OCI-LY1 (cell line): Measurements from ENCODE around the gene EHF.
"Not testable (repeated sequence)": the region's sequence is repeated elsewhere in the genome, so short reads cannot be mapped to it uniquely, and the experiment has no call there.

ENCODE experiments used
- H2AFZ ChIP-seq: fragments of 200-600 bp; sonication (generic), shearing (Covaris generic); 2 replicates; pipeline ENCODE4 v1.6.0; 2014; ENCODE audit warnings: antibody characterized with exemption, mild to moderate bottlenecking, low read length
- H3F3A ChIP-seq: fragments of 200-600 bp; sonication (generic), shearing (Covaris generic); 2 replicates; pipeline ENCODE4 v1.6.0; 2014; ENCODE audit warnings: mild to moderate bottlenecking, antibody characterized with exemption, low read length, moderate library complexity; ENCODE audit not compliant: insufficient read depth
- H3K27ac ChIP-seq: fragments of 200-600 bp; sonication (generic); 2 replicates; pipeline ENCODE4 v1.5.1; 2014; ENCODE audit warnings: low read length, mixed run types, mild to moderate bottlenecking, low read depth; ENCODE audit not compliant: poor library complexity, severe bottlenecking
- H3K27me3 ChIP-seq: fragments of 200-600 bp; sonication (generic); 2 replicates; pipeline ENCODE4 v1.6.0; 2014; ENCODE audit warnings: antibody characterized with exemption, mild to moderate bottlenecking, low read length, moderate library complexity; ENCODE audit not compliant: insufficient read depth
- H3K36me3 ChIP-seq: fragments of 200-600 bp; sonication (generic); 2 replicates; pipeline ENCODE4 v1.6.1; 2014; ENCODE audit warnings: mild to moderate bottlenecking, antibody characterized with exemption, low read length, moderate library complexity, mixed read lengths; ENCODE audit not compliant: insufficient read depth
- H3K4me1 ChIP-seq: fragments of 200-600 bp; sonication (generic); 2 replicates; pipeline ENCODE4 v1.5.1; 2014; ENCODE audit warnings: mild to moderate bottlenecking, low read length, moderate library complexity; ENCODE audit not compliant: insufficient read depth, severe bottlenecking
- H3K4me2 ChIP-seq: fragments of 200-600 bp; sonication (generic), shearing (Covaris generic); 2 replicates; pipeline ENCODE4 v1.6.1; 2014; ENCODE audit warnings: low read length
- H3K4me3 ChIP-seq: fragments of 200-600 bp; sonication (generic); 2 replicates; pipeline ENCODE4 v1.5.1; 2014; ENCODE audit warnings: low read length, low read depth, mild to moderate bottlenecking, mixed read lengths; ENCODE audit not compliant: poor library complexity, severe bottlenecking
- H3K79me2 ChIP-seq: fragments of 200-600 bp; shearing (Covaris generic); 2 replicates; pipeline ENCODE4 v1.6.1; 2016; ENCODE audit warnings: mixed run types, low read length, mixed read lengths; ENCODE audit not compliant: insufficient read depth
- H3K9ac ChIP-seq: fragments of 200-600 bp; sonication (generic), shearing (Covaris generic); 2 replicates; pipeline ENCODE4 v1.6.1; 2014; ENCODE audit warnings: mild to moderate bottlenecking, low read length, mixed read lengths
- H3K9me2 ChIP-seq: fragments of 200-600 bp; sonication (generic), shearing (Covaris generic); 2 replicates; pipeline ENCODE4 v1.6.1; 2014; ENCODE audit warnings: low read depth, mild to moderate bottlenecking, low read length, mixed read lengths
- H3K9me3 ChIP-seq: fragments of 200-600 bp; shearing (Covaris generic); 2 replicates; pipeline ENCODE4 v1.6.1; 2014; ENCODE audit warnings: low read length, mixed read lengths
- H4K20me1 ChIP-seq: fragments of 200-600 bp; sonication (generic), shearing (Covaris generic); 2 replicates; pipeline ENCODE4 v1.6.0; 2016; ENCODE audit warnings: mild to moderate bottlenecking, low read length; ENCODE audit not compliant: insufficient read depth
- EZH2 ChIP-seq: fragments of 200-600 bp; sonication (generic), shearing (Covaris generic); IDR thresholded peaks from 2 replicates; pipeline ENCODE4 v1.8.0; 2017; ENCODE audit warnings: borderline replicate concordance, mixed run types, mild to moderate bottlenecking, antibody characterized with exemption, low read length, moderate library complexity, mixed read lengths
- TF ChIP-seq, protein P1 (sequence below): fragments of 200-600 bp; sonication (generic), shearing (Covaris generic); IDR thresholded peaks from 2 replicates; pipeline ENCODE4 v1.5.1; 2017; ENCODE audit warnings: mild to moderate bottlenecking, antibody characterized with exemption, low read length, moderate library complexity, mixed read lengths

EHF gene

DNA sequence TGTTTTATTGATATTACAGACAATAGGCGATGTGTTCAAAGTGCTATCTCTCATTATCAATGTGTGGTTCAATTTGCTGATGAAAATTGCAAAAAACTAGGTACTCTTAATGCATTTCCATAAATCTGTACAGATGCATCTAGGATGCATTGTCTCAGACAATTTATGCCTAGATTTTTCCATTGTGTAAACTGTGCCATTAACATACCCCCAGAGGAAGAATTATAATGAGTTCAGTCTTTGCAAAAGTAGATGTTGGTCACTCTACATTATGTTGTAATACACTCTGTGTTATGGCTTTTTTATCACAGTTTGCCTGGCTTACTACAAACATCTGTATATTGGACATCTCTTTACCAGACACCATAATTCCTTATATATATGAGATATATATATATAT lies 62.5 kb downstream of the EHF start:
- H3K79me2 ChIP-seq = no peaks in the 10 kb centered on the region
- H3K4me1 ChIP-seq = no peaks in the 10 kb centered on the region
- H3K27me3 ChIP-seq = no peaks in the 10 kb centered on the region
- TF ChIP-seq, protein P1, sequence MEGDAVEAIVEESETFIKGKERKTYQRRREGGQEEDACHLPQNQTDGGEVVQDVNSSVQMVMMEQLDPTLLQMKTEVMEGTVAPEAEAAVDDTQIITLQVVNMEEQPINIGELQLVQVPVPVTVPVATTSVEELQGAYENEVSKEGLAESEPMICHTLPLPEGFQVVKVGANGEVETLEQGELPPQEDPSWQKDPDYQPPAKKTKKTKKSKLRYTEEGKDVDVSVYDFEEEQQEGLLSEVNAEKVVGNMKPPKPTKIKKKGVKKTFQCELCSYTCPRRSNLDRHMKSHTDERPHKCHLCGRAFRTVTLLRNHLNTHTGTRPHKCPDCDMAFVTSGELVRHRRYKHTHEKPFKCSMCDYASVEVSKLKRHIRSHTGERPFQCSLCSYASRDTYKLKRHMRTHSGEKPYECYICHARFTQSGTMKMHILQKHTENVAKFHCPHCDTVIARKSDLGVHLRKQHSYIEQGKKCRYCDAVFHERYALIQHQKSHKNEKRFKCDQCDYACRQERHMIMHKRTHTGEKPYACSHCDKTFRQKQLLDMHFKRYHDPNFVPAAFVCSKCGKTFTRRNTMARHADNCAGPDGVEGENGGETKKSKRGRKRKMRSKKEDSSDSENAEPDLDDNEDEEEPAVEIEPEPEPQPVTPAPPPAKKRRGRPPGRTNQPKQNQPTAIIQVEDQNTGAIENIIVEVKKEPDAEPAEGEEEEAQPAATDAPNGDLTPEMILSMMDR = no peak
- no peak for TF ChIP-seq EZH2
- H3K9me3 ChIP-seq = no peaks in the 10 kb centered on the region
- H3F3A ChIP-seq = no peaks in the 10 kb centered on the region
- H3K27ac ChIP-seq = no peak overlapping the region
- H3K9me2 ChIP-seq = no peaks in the 10 kb centered on the region
- H4K20me1 ChIP-seq = no peaks in the 10 kb centered on the region
- no peak overlapping the region for H3K9ac ChIP-seq
- no peak overlapping the region for H2AFZ ChIP-seq
- no peaks in the 10 kb centered on the region for H3K36me3 ChIP-seq
- H3K4me2 ChIP-seq = no peak overlapping the region
- no peak overlapping the region for H3K4me3 ChIP-seq

DNA sequence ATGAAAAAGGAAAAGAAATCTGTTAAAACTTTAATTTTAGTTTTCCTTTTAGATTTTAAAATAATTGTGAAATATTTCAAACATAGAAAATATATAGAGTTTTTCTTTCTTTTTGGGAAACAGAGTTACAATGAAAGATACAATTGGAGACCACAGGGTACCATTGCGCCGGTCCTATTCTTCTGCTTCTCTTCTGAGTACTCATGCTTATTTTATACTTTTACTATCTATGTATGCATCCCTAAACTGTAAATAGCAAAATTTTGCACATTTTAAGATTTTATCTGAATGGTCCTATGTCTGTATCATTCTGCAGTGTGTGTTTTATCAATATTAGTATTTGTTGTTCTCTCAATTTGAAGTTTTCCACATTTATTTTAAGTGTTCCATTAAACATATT lies 65.0 kb downstream of the EHF start:
- TF ChIP-seq, protein P1 = no peak
- no peak for TF ChIP-seq EZH2
- H3K9me2 ChIP-seq = no peaks in the 10 kb centered on the region
- H2AFZ ChIP-seq = no peak overlapping the region
- no peak overlapping the region for H3K27ac ChIP-seq
- no peaks in the 10 kb centered on the region for H3K9me3 ChIP-seq
- no peaks in the 10 kb centered on the region for H4K20me1 ChIP-seq
- H3K27me3 ChIP-seq = no peaks in the 10 kb centered on the region
- H3K4me3 ChIP-seq = no peak overlapping the region
- H3K4me2 ChIP-seq = no peak overlapping the region
- no peaks in the 10 kb centered on the region for H3K4me1 ChIP-seq
- no peaks in the 10 kb centered on the region for H3F3A ChIP-seq
- no peaks in the 10 kb centered on the region for H3K79me2 ChIP-seq
- H3K36me3 ChIP-seq = no peaks in the 10 kb centered on the region
- no peak overlapping the region for H3K9ac ChIP-seq

DNA sequence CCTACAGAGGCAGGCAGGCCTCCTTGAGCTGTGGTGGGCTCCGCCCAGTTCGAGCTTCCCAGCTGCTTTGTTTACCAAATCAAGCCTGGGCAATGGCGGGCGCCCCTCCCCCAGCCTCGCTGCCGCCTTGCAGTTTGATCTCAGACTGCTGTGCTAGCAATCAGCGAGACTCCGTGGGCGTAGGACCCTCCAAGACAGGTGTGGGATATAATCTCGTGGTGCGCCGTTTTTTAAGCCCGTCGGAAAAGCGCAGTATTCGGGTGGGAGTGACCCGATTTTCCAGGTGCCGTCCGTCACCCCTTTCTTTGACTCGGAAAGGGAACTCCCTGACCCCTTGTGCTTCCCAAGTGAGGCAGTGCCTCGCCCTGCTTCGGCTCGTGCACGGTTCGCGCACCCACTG lies 71.4 kb downstream of the EHF start:
- H3K4me1 ChIP-seq, H3K4me2 ChIP-seq, H3K9me2 ChIP-seq, H3K4me3 ChIP-seq, H3F3A ChIP-seq, H4K20me1 ChIP-seq, H3K27ac ChIP-seq, H3K27me3 ChIP-seq, H3K79me2 ChIP-seq, H3K36me3 ChIP-seq, H3K9me3 ChIP-seq, H2AFZ ChIP-seq, H3K9ac ChIP-seq: not testable (repeated sequence)

DNA sequence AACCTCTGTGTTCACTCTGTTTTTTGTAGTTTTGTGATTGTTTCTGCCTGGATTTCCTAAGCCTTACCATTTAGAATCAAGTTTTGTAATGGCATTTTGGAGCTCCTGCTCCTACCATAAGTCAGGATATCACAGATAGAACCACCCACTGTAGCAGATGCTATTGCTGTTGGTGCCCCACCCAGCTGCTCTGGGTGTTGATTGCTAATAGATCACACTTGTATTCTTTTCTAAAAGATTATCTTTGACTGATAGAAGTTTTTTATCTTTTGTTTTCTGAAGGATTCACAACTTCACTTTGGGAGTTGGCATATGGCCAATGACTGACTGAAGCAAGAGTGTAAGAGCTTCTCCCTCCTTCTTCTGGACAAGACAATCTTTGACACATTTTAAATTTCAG lies 76.0 kb downstream of the EHF start:
- no peaks in the 10 kb centered on the region for H3K36me3 ChIP-seq
- H3F3A ChIP-seq = no peaks in the 10 kb centered on the region
- H3K27ac ChIP-seq = no peak overlapping the region
- no peaks in the 10 kb centered on the region for H3K27me3 ChIP-seq
- no peak overlapping the region for H3K4me3 ChIP-seq
- no peak overlapping the region for H2AFZ ChIP-seq
- H3K9ac ChIP-seq = no peak overlapping the region
- no peak for TF ChIP-seq EZH2
- TF ChIP-seq, protein P1 = no peak
- H3K4me1 ChIP-seq = no peaks in the 10 kb centered on the region
- no peak overlapping the region for H3K4me2 ChIP-seq
- no peaks in the 10 kb centered on the region for H3K79me2 ChIP-seq
- no peaks in the 10 kb centered on the region for H4K20me1 ChIP-seq
- no peaks in the 10 kb centered on the region for H3K9me2 ChIP-seq
- no peaks in the 10 kb centered on the region for H3K9me3 ChIP-seq
